ENCODE measurements around the gene SEMA3F. TPM values are rescaled to one million over a fixed set of nuclear protein-coding genes. Genes with fewer than 3 reads are reported as not detected.

The SEMA3F gene
- total and polyA plus RNA-seq, 9 donors, result 1.9 to 31.5 (median 7.2) TPM

- H3K4me1 ChIP-seq (ENCODE audit: insufficient read depth), result peaks cover 10% of the 10 kb centered on the region
- DNase-seq, result peak in 1 of 5 donors; percentile 50
- TF ChIP-seq POLR2A (IDR thresholded peaks at IDR 0.05), result no peak
- TF ChIP-seq CTCF (IDR thresholded peaks at IDR 0.05), result no peak
- TF ChIP-seq EP300 (IDR thresholded peaks at IDR 0.05), result no peak
Observed at GRCh38 chr3:50124800-50125178, 30.3 kb upstream of the SEMA3F start.

GRCh38 chr3:50125541-50126286 lies 29.4 kb upstream of the SEMA3F start:
- intact Hi-C loops (cut with DNase I), result loop anchor here in 1 of 4 donors (10.0 kb wide), 1 partner anchor 149 kb away; the partner anchor contains the start of gene LSMEM2

More at GRCh38 chr3:50124800-50125178, 30.3 kb upstream of the SEMA3F start:
- Histone ChIP-seq H3K36me3 (no peaks in the 10 kb centered on the region), H3K27me3 (no peaks in the 10 kb centered on the region), H3K9me3 (no peaks in the 10 kb centered on the region), H3K4me3 (no peak overlapping the region), H3K27ac (no peak overlapping the region)
- intact Hi-C loops (cut with DNase I), result loop anchor here in 1 of 4 donors (10.0 kb wide), 1 partner anchor 150 kb away; the partner anchor contains the start of gene LSMEM2
- WGBS, 3 donors, result 11 to 32% (median 12%) methylated on average over 12 of the region's 12 CpGs

GRCh38 chr3:50126287-50127211 lies 28.6 kb upstream of the SEMA3F start:
- TF ChIP-seq CTCF (IDR thresholded peaks at IDR 0.05) (no peak), POLR2A (IDR thresholded peaks at IDR 0.05) (no peak)
- Histone ChIP-seq H3K36me3 (no peaks in the 10 kb centered on the region), H3K4me1 (ENCODE audit: insufficient read depth) (peaks cover 10% of the 10 kb centered on the region), H3K27ac (no peak overlapping the region), H3K27me3 (no peaks in the 10 kb centered on the region), H3K9me3 (no peaks in the 10 kb centered on the region), H3K4me3 (no peak overlapping the region)
- peak in 2 of 5 donors; percentile 35 to 55 for DNase-seq
- intact Hi-C loops (cut with DNase I), result loop anchor here in 1 of 4 donors (10.0 kb wide), 1 partner anchor 148 kb away; the partner anchor contains the start of gene LSMEM2
- WGBS, 3 donors, result 40 to 45% (median 41%) methylated on average over 16 of the region's 16 CpGs

More at GRCh38 chr3:50125541-50126286, 29.4 kb upstream of the SEMA3F start:
- Histone ChIP-seq H3K4me1 (ENCODE audit: insufficient read depth) (peaks cover 10% of the 10 kb centered on the region), H3K27ac (no peak overlapping the region), H3K4me3 (no peak overlapping the region), H3K36me3 (no peaks in the 10 kb centered on the region), H3K9me3 (no peaks in the 10 kb centered on the region), H3K27me3 (no peaks in the 10 kb centered on the region)
- TF ChIP-seq EP300 (IDR thresholded peaks at IDR 0.05) (no peak), CTCF (IDR thresholded peaks at IDR 0.05) (no peak), POLR2A (IDR thresholded peaks at IDR 0.05) (no peak)
- WGBS, 3 donors, result 38 to 52% (median 43%) methylated on average over 8 to 9 of the region's 9 CpGs
- peak in 1 of 5 donors; percentile 40 for DNase-seq

- Histone ChIP-seq H3K27ac (no peak overlapping the region), H3K9me3 (no peaks in the 10 kb centered on the region), H3K4me1 (ENCODE audit: insufficient read depth) (peaks cover 10% of the 10 kb centered on the region), H3K27me3 (no peaks in the 10 kb centered on the region), H3K36me3 (no peaks in the 10 kb centered on the region), H3K4me3 (no peak overlapping the region)
- WGBS, 3 donors, result 65 to 75% (median 70%) methylated on average over 8 of the region's 8 CpGs
- TF ChIP-seq CTCF (IDR thresholded peaks at IDR 0.05) (no peak), POLR2A (IDR thresholded peaks at IDR 0.05) (no peak), EP300 (IDR thresholded peaks at IDR 0.05) (no peak)
- intact Hi-C loops (cut with DNase I), result loop anchor here in 1 of 4 donors (10.0 kb wide), 1 partner anchor 148 kb away; the partner anchor contains the start of gene LSMEM2
- no peak for DNase-seq
Observed at GRCh38 chr3:50127251-50127691, 27.9 kb upstream of the SEMA3F start.

Data from ovary (tissue), 9 donors.